ENCODE measurements around the gene ZNF266. TPM values are rescaled to one million over a fixed set of nuclear protein-coding genes. Genes with fewer than 3 reads are reported as not detected.

The ZNF266 gene
- total and polyA plus RNA-seq, 2 donors (not counting 1 experiment from before 2014, with no cell fraction given), result 56.8 to 76.0 TPM

- DNase-seq, result peak; percentile 47
- intact Hi-C loops (cut with micrococcal nuclease), result loop anchor here (10.0 kb wide), 1 partner anchor 227 kb away; no protein-coding TSS in a partner anchor
- POLR2A ChIA-PET, result no interaction called here
- Histone ChIP-seq H4K20me1 (ENCODE audit: control insufficient read depth, insufficient read depth, low read length, poor library complexity, severe bottlenecking) (peaks cover 29% of the 10 kb centered on the region), H3K9ac (ENCODE audit: low read length) (no peak overlapping the region), H3K27me3 (replicated peaks in 1 of 4; ENCODE audit: control extremely low read depth in 1 of 4, control insufficient read depth in 3 of 4, insufficient read depth in 4 of 4, low read length in 3 of 4) (no peaks in the 10 kb centered on the region), H3K36me3 (replicated peaks in 1 of 2; ENCODE audit: control extremely low read depth in 1 of 2, control insufficient read depth in 1 of 2, extremely low read depth in 1 of 2, insufficient read depth in 2 of 2, low read length in 1 of 2) (peaks cover 6 to 38% of the 10 kb centered on the region in 2 experiments), H3K4me3 (ENCODE audit: control extremely low read depth in 1 of 5, extremely low read depth in 1 of 5, insufficient read depth in 1 of 5, low read depth in 2 of 5, low read length in 4 of 5) (no peak overlapping the region), H3K4me2 (replicated peaks; ENCODE audit: low read depth, low read length, poor library complexity, severe bottlenecking) (no peak overlapping the region), H2AFZ (ENCODE audit: insufficient read depth, low read depth, low read length, poor library complexity, severe bottlenecking) (no peak overlapping the region), H3K4me1 (ENCODE audit: control insufficient read depth in 2 of 2, insufficient read depth in 2 of 2, low read length in 2 of 2) (peaks cover 16 to 26% of the 10 kb centered on the region in 2 donors), H3K9me3 (ENCODE audit: control extremely low read depth in 1 of 3, control insufficient read depth in 2 of 3, insufficient read depth in 1 of 3, low read length in 2 of 3) (no peaks in the 10 kb centered on the region), H3K79me2 (ENCODE audit: control insufficient read depth, insufficient read depth, low read length) (peaks cover 66% of the 10 kb centered on the region), H3K27ac (ENCODE audit: low read length in 2 of 2) (no peak overlapping the region)
- H3K4me3 Mint-ChIP-seq, result no peak overlapping the region
- H3K27ac Mint-ChIP-seq, result no peak overlapping the region
- ATAC-seq (ENCODE audit: low read depth), result no peak
- WGBS (ENCODE audit: insufficient coverage), result 100% methylated on average over 3 of the region's 7 CpGs
- H3K27me3 Mint-ChIP-seq, result no peaks in the 10 kb centered on the region
- no peak for TF ChIP-seq EZH2 (IDR thresholded peaks at IDR 0.05; ENCODE audit: borderline replicate concordance, insufficient read depth, low read depth, low read length, poor library complexity, severe bottlenecking)
- TF ChIP-seq, protein P1, sequence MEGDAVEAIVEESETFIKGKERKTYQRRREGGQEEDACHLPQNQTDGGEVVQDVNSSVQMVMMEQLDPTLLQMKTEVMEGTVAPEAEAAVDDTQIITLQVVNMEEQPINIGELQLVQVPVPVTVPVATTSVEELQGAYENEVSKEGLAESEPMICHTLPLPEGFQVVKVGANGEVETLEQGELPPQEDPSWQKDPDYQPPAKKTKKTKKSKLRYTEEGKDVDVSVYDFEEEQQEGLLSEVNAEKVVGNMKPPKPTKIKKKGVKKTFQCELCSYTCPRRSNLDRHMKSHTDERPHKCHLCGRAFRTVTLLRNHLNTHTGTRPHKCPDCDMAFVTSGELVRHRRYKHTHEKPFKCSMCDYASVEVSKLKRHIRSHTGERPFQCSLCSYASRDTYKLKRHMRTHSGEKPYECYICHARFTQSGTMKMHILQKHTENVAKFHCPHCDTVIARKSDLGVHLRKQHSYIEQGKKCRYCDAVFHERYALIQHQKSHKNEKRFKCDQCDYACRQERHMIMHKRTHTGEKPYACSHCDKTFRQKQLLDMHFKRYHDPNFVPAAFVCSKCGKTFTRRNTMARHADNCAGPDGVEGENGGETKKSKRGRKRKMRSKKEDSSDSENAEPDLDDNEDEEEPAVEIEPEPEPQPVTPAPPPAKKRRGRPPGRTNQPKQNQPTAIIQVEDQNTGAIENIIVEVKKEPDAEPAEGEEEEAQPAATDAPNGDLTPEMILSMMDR (IDR thresholded peaks at IDR 0.05), result peak; percentile 49
- peaks cover 50% of the 10 kb centered on the region for H3K4me1 Mint-ChIP-seq
- peaks cover 2% of the 10 kb centered on the region for H3K9me3 Mint-ChIP-seq (ENCODE audit: insufficient read depth)
- CTCF ChIA-PET, result interaction anchor here (0.6 kb wide), 1 partner anchor 11 kb away, joined by 4 read pairs; no protein-coding TSS in a partner anchor
Measured at GRCh38 chr19:9431475-9431874, 3.9 kb downstream of the ZNF266 start.

- no peak for ATAC-seq (ENCODE audit: low read depth)
- no peaks in the 10 kb centered on the region for H3K27me3 ChIP-seq (replicated peaks in 1 of 4; ENCODE audit: control extremely low read depth in 1 of 4, control insufficient read depth in 3 of 4, insufficient read depth in 4 of 4, low read length in 3 of 4)
- Mint-ChIP-seq H3K4me1 (peaks cover 42% of the 10 kb centered on the region), H3K27ac (no peak overlapping the region), H3K4me3 (no peak overlapping the region), H3K27me3 (no peaks in the 10 kb centered on the region), H3K9me3 (ENCODE audit: insufficient read depth) (peaks cover 2% of the 10 kb centered on the region)
- no peak overlapping the region for H3K4me2 ChIP-seq (replicated peaks; ENCODE audit: low read depth, low read length, poor library complexity, severe bottlenecking)
- intact Hi-C loops (cut with micrococcal nuclease), result loop anchor here (10.0 kb wide), 1 partner anchor 226 kb away; no protein-coding TSS in a partner anchor
- H3K36me3 ChIP-seq (replicated peaks in 1 of 2; ENCODE audit: control extremely low read depth in 1 of 2, control insufficient read depth in 1 of 2, extremely low read depth in 1 of 2, insufficient read depth in 2 of 2, low read length in 1 of 2), result peaks cover 8 to 48% of the 10 kb centered on the region in 2 experiments
- ChIA-PET POLR2A (no interaction called here), CTCF (interaction anchor here (1.4 kb wide), 1 partner anchor 225 kb away, joined by 4 read pairs; no protein-coding TSS in a partner anchor)
- H3K27ac ChIP-seq (ENCODE audit: low read length in 2 of 2), result no peak overlapping the region
- peaks cover 0 to 6% (median 0%) of the 10 kb centered on the region in 3 donors for H3K9me3 ChIP-seq (ENCODE audit: control extremely low read depth in 1 of 3, control insufficient read depth in 2 of 3, insufficient read depth in 1 of 3, low read length in 2 of 3)
- H3K79me2 ChIP-seq (ENCODE audit: control insufficient read depth, insufficient read depth, low read length), result peaks cover 60% of the 10 kb centered on the region
- TF ChIP-seq, protein P1 (IDR thresholded peaks at IDR 0.05), result no peak
- no peak for TF ChIP-seq EZH2 (IDR thresholded peaks at IDR 0.05; ENCODE audit: borderline replicate concordance, insufficient read depth, low read depth, low read length, poor library complexity, severe bottlenecking)
- 91% methylated on average over 1 of the region's 1 CpG for WGBS (ENCODE audit: insufficient coverage)
- H3K4me3 ChIP-seq (ENCODE audit: control extremely low read depth in 1 of 5, extremely low read depth in 1 of 5, insufficient read depth in 1 of 5, low read depth in 2 of 5, low read length in 4 of 5), result no peak overlapping the region
- no peak overlapping the region for H2AFZ ChIP-seq (ENCODE audit: insufficient read depth, low read depth, low read length, poor library complexity, severe bottlenecking)
- no peak overlapping the region for H3K9ac ChIP-seq (ENCODE audit: low read length)
- H3K4me1 ChIP-seq (ENCODE audit: control insufficient read depth in 2 of 2, insufficient read depth in 2 of 2, low read length in 2 of 2), result peaks cover 11 to 19% of the 10 kb centered on the region in 2 donors
- no peak for DNase-seq
- H4K20me1 ChIP-seq (ENCODE audit: control insufficient read depth, insufficient read depth, low read length, poor library complexity, severe bottlenecking), result peaks cover 35% of the 10 kb centered on the region
Measured at GRCh38 chr19:9430444-9430843, 4.9 kb downstream of the ZNF266 start.
